Kidney epithelial cell (primary cell): ENCODE measurements around the gene SSX2IP. TPM values are rescaled to one million over a fixed set of nuclear protein-coding genes. Genes with fewer than 3 reads are reported as not detected.
A peak's percentile ranks its signal among the peaks of the same experiment; 100 is the strongest.

Experiments used
- DNase-seq: peaks from one replicate; pipeline ENCODE4 v3.0.0-alpha.2; 2010; ENCODE audit warnings: low read depth
- H3K27me3 ChIP-seq: 2 replicates; pipeline ENCODE4 v1.6.0; 2011; ENCODE audit warnings: low read length; ENCODE audit not compliant: control insufficient read depth, insufficient read depth
- H3K36me3 ChIP-seq: 2 replicates; pipeline ENCODE4 v1.5.1; 2011; ENCODE audit warnings: low read length; ENCODE audit not compliant: control insufficient read depth, insufficient read depth
- H3K4me3 ChIP-seq: 2 replicates; pipeline ENCODE4 v1.5.1; 2011; ENCODE audit warnings: low read depth, mild to moderate bottlenecking, control low read depth, low read length
- CTCF ChIP-seq: IDR thresholded peaks from 2 replicates; pipeline ENCODE4 v1.5.1; 2011; ENCODE audit warnings: mild to moderate bottlenecking, moderate library complexity, low read length, control low read depth, inconsistent platforms; ENCODE audit not compliant: insufficient read depth, poor library complexity, severe bottlenecking
- total RNA-seq: library from RNA; depleted of rRNA; stranded (reverse); fragments of >200 nt; gene quantifications from 2 replicates; pipeline ENCODE4 v1.2.3, GENCODE V29; 2015

Gene SSX2IP
- total RNA-seq, 1 donor from 2014 or later, result 10.9 TPM

GRCh38 chr1:84693005-84693404 lies 2.7 kb upstream of the SSX2IP start:
- no peak for DNase-seq
- no peak overlapping the region for H3K4me3 ChIP-seq

GRCh38 chr1:84692391-84692790 lies 2.1 kb upstream of the SSX2IP start:
- no peaks in the 10 kb centered on the region for H3K36me3 ChIP-seq
- no peaks in the 10 kb centered on the region for H3K27me3 ChIP-seq
- no peak overlapping the region for H3K4me3 ChIP-seq
- DNase-seq, result no peak
- no peak for TF ChIP-seq CTCF

More at GRCh38 chr1:84693005-84693404, 2.7 kb upstream of the SSX2IP start:
- Histone ChIP-seq H3K27me3 (no peaks in the 10 kb centered on the region), H3K36me3 (no peaks in the 10 kb centered on the region)
- TF ChIP-seq CTCF, result no peak

DNA sequence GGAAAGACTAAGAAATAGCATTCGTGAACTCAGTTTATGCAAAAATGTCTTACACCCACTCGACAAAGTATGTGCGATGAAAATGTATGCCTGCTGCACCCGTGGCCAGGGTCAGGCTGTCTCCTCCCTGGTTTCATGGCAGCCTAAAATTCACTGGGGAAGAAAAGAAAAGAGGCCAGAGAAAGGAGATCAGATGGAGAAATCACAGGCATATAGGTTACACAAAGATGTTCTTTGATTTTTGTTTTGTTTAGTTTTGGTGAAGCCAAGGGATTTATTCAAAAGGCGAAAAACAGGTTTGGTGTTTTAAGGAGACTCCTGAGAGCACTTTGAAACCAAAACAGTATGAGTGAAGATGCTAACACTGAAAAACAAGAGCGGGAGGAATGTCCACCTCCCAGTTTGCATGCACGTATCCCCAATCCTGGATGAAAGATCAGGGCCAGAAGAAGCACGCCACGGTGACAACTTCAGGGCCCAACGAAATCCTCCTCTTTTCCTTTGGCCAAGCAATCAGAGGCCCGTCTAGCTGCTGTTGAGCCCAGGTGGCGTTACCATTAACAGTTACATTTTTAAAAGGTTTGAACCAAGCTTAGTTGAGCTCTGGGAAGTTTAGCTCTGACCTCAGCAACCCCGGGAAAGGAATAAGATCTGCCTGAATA lies 992 bp upstream of the SSX2IP start:
- no peak for TF ChIP-seq CTCF

GRCh38 chr1:84689514-84690396 lies 506 bp downstream of the SSX2IP start:
- Histone ChIP-seq H3K27me3 (no peaks in the 10 kb centered on the region), H3K4me3 (peak overlapping the region; percentile 63), H3K36me3 (no peaks in the 10 kb centered on the region)
- TF ChIP-seq CTCF, result peak; percentile 43
- DNase-seq, result no peak

More for the DNA sequence above, 992 bp upstream of the SSX2IP start:
- Histone ChIP-seq H3K4me3 (peak overlapping the region; percentile 63), H3K27me3 (no peaks in the 10 kb centered on the region), H3K36me3 (no peaks in the 10 kb centered on the region)
- no peak for DNase-seq

GRCh38 chr1:84688463-84689061 lies 1.7 kb downstream of the SSX2IP start:
- Histone ChIP-seq H3K36me3 (no peaks in the 10 kb centered on the region), H3K27me3 (no peaks in the 10 kb centered on the region), H3K4me3 (peak overlapping the region; percentile 18)
- no peak for DNase-seq
- no peak for TF ChIP-seq CTCF
